ENCODE results near the gene DNAAF1. TPM values are rescaled to one million over a fixed set of nuclear protein-coding genes. Genes with fewer than 3 reads are reported as not detected.
"Not testable (repeated sequence)": the region's sequence is repeated elsewhere in the genome, so short reads cannot be mapped to it uniquely, and the experiment has no call there.

DNAAF1 gene
- total and polyA plus RNA-seq, 2 of the 4 experiments (the other 2 are of a cell fraction) = 0.05 TPM; not detected in 1

GRCh38 chr16:84216144-84216543, 71.0 kb downstream of the DNAAF1 start:
- BruUV-seq (replicated peaks); H4K91ac ChIP-seq (ENCODE audit: insufficient read depth, low read depth, low read length); H3K14ac ChIP-seq (replicated peaks; ENCODE audit: low read depth, low read length); H3K56ac ChIP-seq (ENCODE audit: extremely low read depth, insufficient read depth, low read length); ATAC-seq (ENCODE audit: low read depth); H4K8ac ChIP-seq (ENCODE audit: low read depth in 2 of 2, low read length in 2 of 2); H2BK120ac ChIP-seq (ENCODE audit: low read depth, low read length); H2AK9ac ChIP-seq (replicated peaks; ENCODE audit: low read depth, low read length, poor library complexity); DNase-seq; H3K4ac ChIP-seq (ENCODE audit: low read depth, low read length); H3K4me2 ChIP-seq (ENCODE audit: low read depth, low read length); H3K36me3 ChIP-seq (ENCODE audit: control insufficient read depth, insufficient read depth, low read length); H4K5ac ChIP-seq (ENCODE audit: low read depth, low read length); dilution Hi-C loops (cut with HindIII; ENCODE audit: low sequenced_read_pairs, unreplicated experiment); H3K9me1 ChIP-seq (ENCODE audit: insufficient read depth, low read length); in situ Hi-C loops (cut with MboI; ENCODE audit: low sequenced_read_pairs); CTCF ChIA-PET; H4K20me1 ChIP-seq (ENCODE audit: insufficient read depth, low read length); H3K18ac ChIP-seq (ENCODE audit: low read depth, low read length); H3K79me1 ChIP-seq (ENCODE audit: low read depth in 1 of 2, low read length in 2 of 2); H3K4me1 ChIP-seq (ENCODE audit: control insufficient read depth, insufficient read depth, low read length); H3K4me3 ChIP-seq (ENCODE audit: insufficient read depth, low read depth, low read length); H2BK15ac ChIP-seq (ENCODE audit: low read depth, low read length); H3K9me3 ChIP-seq (ENCODE audit: control insufficient read depth, insufficient read depth, low read length); H2BK5ac ChIP-seq (ENCODE audit: low read depth, low read length, poor library complexity, severe bottlenecking); intact Hi-C loops (cut with micrococcal nuclease); H3K9ac ChIP-seq (ENCODE audit: low read depth, low read length); POLR2A ChIA-PET (ENCODE audit: unreplicated experiment); H2BK20ac ChIP-seq (ENCODE audit: low read depth, low read length); H3K23ac ChIP-seq (ENCODE audit: low read depth, low read length); H3K27ac ChIP-seq (ENCODE audit: insufficient read depth, low read length); H2AFZ ChIP-seq (replicated peaks; ENCODE audit: low read length, poor library complexity); H2AK5ac ChIP-seq (ENCODE audit: low read depth, low read length): not testable (repeated sequence)
- H3K27me3 ChIP-seq (ENCODE audit: control insufficient read depth, insufficient read depth, low read length) = peaks cover 35% of the 10 kb centered on the region
- WGBS, 2 experiments (ENCODE audit: extremely low coverage in 2 of 2, insufficient read length in 1 of 2) = no CpG with 5 or more reads among the region's 3 CpGs
